Panc1 (cell line): ENCODE measurements around the gene AFG3L2. TPM values are rescaled to one million over a fixed set of nuclear protein-coding genes. Genes with fewer than 3 reads are reported as not detected.

Source experiments
- ATAC-seq: fragments of 200-7000 bp; cut with Tn5 transposase; 2 replicates; pipeline ENCODE4 v1.9.1; 2020; ENCODE audit warnings: mild to moderate bottlenecking, moderate library complexity
- BruUV-seq: library from RNA; stranded (reverse); fragments of 400-500 nt; replicated peaks from 2 replicates; lab custom pipeline; 2021; lab: Mats Ljungman, UMichigan
- CTCF ChIA-PET: fragments of 300-600 bp; sonication (Branson Sonifier 250); formaldehyde crosslinking; loops from one replicate; lab custom pipeline; 2022; ENCODE audit warnings: antibody characterized with exemption; lab: Charles Lee
- POLR2A ChIA-PET: fragments of 300-600 bp; sonication (Branson Sonifier 250); formaldehyde crosslinking; loops from one replicate; lab custom pipeline; 2022; ENCODE audit warnings: antibody characterized with exemption; lab: Charles Lee
- DNase-seq: peaks from one replicate; pipeline ENCODE4 v3.0.0-alpha.2; 2010; ENCODE audit warnings: low read depth, low spot score
- H3K27ac ChIP-seq: 2 replicates; pipeline ENCODE4 v1.5.1; 2011; ENCODE audit warnings: mild to moderate bottlenecking, low read length, inconsistent platforms
- H3K27me3 ChIP-seq: fragments of 200-500 bp; sonication (Bioruptor generic); 2 replicates; pipeline ENCODE4 v1.6.0; 2014; ENCODE audit warnings: low read length, inconsistent platforms; ENCODE audit not compliant: control insufficient read depth, insufficient read depth
- H3K36me3 ChIP-seq: fragments of 200-500 bp; sonication (Bioruptor generic); 2 replicates; pipeline ENCODE4 v1.5.1; 2014; ENCODE audit warnings: inconsistent platforms, mild to moderate bottlenecking, low read length, moderate library complexity; ENCODE audit not compliant: control insufficient read depth, insufficient read depth
- H3K4me1 ChIP-seq: 2 replicates; pipeline ENCODE4 v1.5.1; 2011; ENCODE audit warnings: inconsistent platforms, mild to moderate bottlenecking, low read length, moderate library complexity; ENCODE audit not compliant: control insufficient read depth, insufficient read depth
- H3K4me3 ChIP-seq, 2 experiments: 2 replicates each; pipeline ENCODE4 v1.5.1; 2011 to 2012; ENCODE audit warnings: low read depth in 2 of 2, low read length in 2 of 2, mild to moderate bottlenecking in 2 of 2, inconsistent platforms in 1 of 2, moderate library complexity in 1 of 2
- H3K9me3 ChIP-seq: fragments of 200-500 bp; sonication (Bioruptor generic); 2 replicates; pipeline ENCODE4 v1.5.1; 2014; ENCODE audit warnings: low read depth, mild to moderate bottlenecking, inconsistent platforms, low read length, moderate library complexity; ENCODE audit not compliant: control insufficient read depth, insufficient read depth
- POLR2AphosphoS5 ChIP-seq: IDR thresholded peaks from 2 replicates; pipeline ENCODE4 v1.6.1; 2012; ENCODE audit warnings: mild to moderate bottlenecking, low read depth, low read length, moderate library complexity
- SIN3A ChIP-seq: IDR thresholded peaks from 2 replicates; pipeline ENCODE4 v1.6.1; 2012; ENCODE audit warnings: low read depth, mild to moderate bottlenecking, low read length, moderate library complexity, borderline replicate concordance; ENCODE audit not compliant: insufficient read depth
- TCF7L2 ChIP-seq: IDR thresholded peaks from 2 replicates; pipeline ENCODE4 v1.6.1; 2011; ENCODE audit warnings: mild to moderate bottlenecking, low read depth, low read length, inconsistent platforms
- in situ Hi-C: cut with HindIII; loops from 2 replicates; pipeline ENCODE4 v1.10.0; 2016; ENCODE audit warnings: low sequenced_read_pairs, low pct_unique_long_range_greater_than_20kb
- intact Hi-C: fragments of 100-400 bp; cut with micrococcal nuclease; formaldehyde crosslinking; loops from one replicate; pipeline ENCODE4 v1.10.0; 2022; ENCODE audit not compliant: unreplicated experiment
- total RNA-seq: library from RNA; stranded (reverse); gene quantifications from one replicate; pipeline ENCODE4 v1.2.1, GENCODE V29; 2021; ENCODE audit not compliant: unreplicated experiment
- TF ChIP-seq, protein P1 (sequence below), 2 experiments: IDR thresholded peaks; 2 replicates each; pipeline ENCODE4 v1.6.1; 2011 to 2012; ENCODE audit warnings: low read depth in 2 of 2, control low read depth in 1 of 2, low read length in 1 of 2, mild to moderate bottlenecking in 1 of 2, moderate library complexity in 1 of 2; ENCODE audit not compliant: insufficient read depth in 1 of 2
- TF ChIP-seq, protein P2 (sequence below): fragments of 450-650 bp; IDR thresholded peaks from 2 replicates; pipeline ENCODE4 v1.5.1; 2017; ENCODE audit warnings: mild to moderate bottlenecking

AFG3L2 gene
- total RNA-seq, 1 experiment from 2014 or later: 58.0 TPM

- H3K27ac ChIP-seq: no peak overlapping the region
These were observed 24.9 kb upstream of the AFG3L2 start for GRCh38 chr18:12401881-12402280.

DNA sequence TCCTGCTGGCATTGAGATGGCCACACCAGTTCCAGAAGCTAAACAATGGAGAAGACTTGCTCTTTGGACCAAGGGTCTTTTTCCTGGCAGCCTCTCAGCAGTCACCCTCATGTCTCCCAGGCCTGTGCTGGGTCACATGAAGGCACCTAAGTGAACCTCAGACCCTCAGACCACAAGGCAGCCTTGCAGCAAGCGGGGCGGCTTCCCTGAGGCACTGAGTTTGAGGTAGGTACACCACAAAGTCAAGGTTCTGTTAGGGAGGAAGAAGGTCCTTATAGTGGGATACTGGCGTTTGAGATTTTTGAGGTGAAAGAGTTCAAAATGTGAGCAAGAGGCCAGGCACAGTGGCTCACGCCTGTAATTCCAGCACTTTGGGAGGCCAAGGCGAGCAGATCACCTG lies 22.2 kb upstream of the AFG3L2 start:
- H3K4me3 ChIP-seq: no peak overlapping the region
- H3K4me1 ChIP-seq: peaks cover 8% of the 10 kb centered on the region
- TF ChIP-seq, protein P1, sequence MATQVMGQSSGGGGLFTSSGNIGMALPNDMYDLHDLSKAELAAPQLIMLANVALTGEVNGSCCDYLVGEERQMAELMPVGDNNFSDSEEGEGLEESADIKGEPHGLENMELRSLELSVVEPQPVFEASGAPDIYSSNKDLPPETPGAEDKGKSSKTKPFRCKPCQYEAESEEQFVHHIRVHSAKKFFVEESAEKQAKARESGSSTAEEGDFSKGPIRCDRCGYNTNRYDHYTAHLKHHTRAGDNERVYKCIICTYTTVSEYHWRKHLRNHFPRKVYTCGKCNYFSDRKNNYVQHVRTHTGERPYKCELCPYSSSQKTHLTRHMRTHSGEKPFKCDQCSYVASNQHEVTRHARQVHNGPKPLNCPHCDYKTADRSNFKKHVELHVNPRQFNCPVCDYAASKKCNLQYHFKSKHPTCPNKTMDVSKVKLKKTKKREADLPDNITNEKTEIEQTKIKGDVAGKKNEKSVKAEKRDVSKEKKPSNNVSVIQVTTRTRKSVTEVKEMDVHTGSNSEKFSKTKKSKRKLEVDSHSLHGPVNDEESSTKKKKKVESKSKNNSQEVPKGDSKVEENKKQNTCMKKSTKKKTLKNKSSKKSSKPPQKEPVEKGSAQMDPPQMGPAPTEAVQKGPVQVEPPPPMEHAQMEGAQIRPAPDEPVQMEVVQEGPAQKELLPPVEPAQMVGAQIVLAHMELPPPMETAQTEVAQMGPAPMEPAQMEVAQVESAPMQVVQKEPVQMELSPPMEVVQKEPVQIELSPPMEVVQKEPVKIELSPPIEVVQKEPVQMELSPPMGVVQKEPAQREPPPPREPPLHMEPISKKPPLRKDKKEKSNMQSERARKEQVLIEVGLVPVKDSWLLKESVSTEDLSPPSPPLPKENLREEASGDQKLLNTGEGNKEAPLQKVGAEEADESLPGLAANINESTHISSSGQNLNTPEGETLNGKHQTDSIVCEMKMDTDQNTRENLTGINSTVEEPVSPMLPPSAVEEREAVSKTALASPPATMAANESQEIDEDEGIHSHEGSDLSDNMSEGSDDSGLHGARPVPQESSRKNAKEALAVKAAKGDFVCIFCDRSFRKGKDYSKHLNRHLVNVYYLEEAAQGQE (IDR thresholded peaks at IDR 0.05; ENCODE audit: insufficient read depth in 1 of 2, low read depth in 2 of 2, low read length in 1 of 2): no peak
- TF ChIP-seq TCF7L2 (no peak), POLR2AphosphoS5 (no peak), SIN3A (no peak)
- TF ChIP-seq, protein P2, sequence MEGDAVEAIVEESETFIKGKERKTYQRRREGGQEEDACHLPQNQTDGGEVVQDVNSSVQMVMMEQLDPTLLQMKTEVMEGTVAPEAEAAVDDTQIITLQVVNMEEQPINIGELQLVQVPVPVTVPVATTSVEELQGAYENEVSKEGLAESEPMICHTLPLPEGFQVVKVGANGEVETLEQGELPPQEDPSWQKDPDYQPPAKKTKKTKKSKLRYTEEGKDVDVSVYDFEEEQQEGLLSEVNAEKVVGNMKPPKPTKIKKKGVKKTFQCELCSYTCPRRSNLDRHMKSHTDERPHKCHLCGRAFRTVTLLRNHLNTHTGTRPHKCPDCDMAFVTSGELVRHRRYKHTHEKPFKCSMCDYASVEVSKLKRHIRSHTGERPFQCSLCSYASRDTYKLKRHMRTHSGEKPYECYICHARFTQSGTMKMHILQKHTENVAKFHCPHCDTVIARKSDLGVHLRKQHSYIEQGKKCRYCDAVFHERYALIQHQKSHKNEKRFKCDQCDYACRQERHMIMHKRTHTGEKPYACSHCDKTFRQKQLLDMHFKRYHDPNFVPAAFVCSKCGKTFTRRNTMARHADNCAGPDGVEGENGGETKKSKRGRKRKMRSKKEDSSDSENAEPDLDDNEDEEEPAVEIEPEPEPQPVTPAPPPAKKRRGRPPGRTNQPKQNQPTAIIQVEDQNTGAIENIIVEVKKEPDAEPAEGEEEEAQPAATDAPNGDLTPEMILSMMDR: no peak
- no peaks in the 10 kb centered on the region for H3K36me3 ChIP-seq
- in situ Hi-C loops: no loop called here
- intact Hi-C loops: no loop called here
- ATAC-seq: no peak
- ChIA-PET POLR2A (no interaction called here), CTCF (no interaction called here)
- H3K27me3 ChIP-seq: no peaks in the 10 kb centered on the region
- DNase-seq: no peak
- H3K9me3 ChIP-seq: no peaks in the 10 kb centered on the region
- BruUV-seq: no TSS peak
- no peak overlapping the region for H3K27ac ChIP-seq

More at GRCh38 chr18:12401881-12402280, 24.9 kb upstream of the AFG3L2 start:
- Histone ChIP-seq H3K36me3 (no peaks in the 10 kb centered on the region), H3K4me1 (peaks cover 8% of the 10 kb centered on the region), H3K27me3 (0 out of 2 replicates have a peak, but pooled peaks cover 3% of the 10 kb centered on the region), H3K4me3 (no peak overlapping the region), H3K9me3 (no peaks in the 10 kb centered on the region)
- ChIA-PET CTCF (no interaction called here), POLR2A (no interaction called here)
- ATAC-seq (no peak), DNase-seq (no peak)
- BruUV-seq: no TSS peak
- intact Hi-C loops: no loop called here
- in situ Hi-C loops: no loop called here
- TF ChIP-seq, protein P2: no peak
- no peak for TF ChIP-seq TCF7L2
- TF ChIP-seq SIN3A: no peak
